KOPT-K1 (cell line): Measurements from ENCODE around the gene SIN3A.
"Not testable (repeated sequence)": the region's sequence is repeated elsewhere in the genome, so short reads cannot be mapped to it uniquely, and the experiment has no call there.

Experiments used
- H3K27ac ChIP-seq: fragments of 200-600 bp; sonication (generic); 2 replicates; pipeline ENCODE4 v1.5.1; 2016; ENCODE audit warnings: antibody characterized with exemption, mild to moderate bottlenecking, low read depth, low read length; ENCODE audit not compliant: poor library complexity, severe bottlenecking
- H3K36me3 ChIP-seq: fragments of 200-600 bp; sonication (generic); 2 replicates; pipeline ENCODE4 v1.5.1; 2017; ENCODE audit warnings: antibody characterized with exemption, mild to moderate bottlenecking, low read length, moderate library complexity; ENCODE audit not compliant: insufficient read depth
- H3K9me3 ChIP-seq: fragments of 200-600 bp; sonication (generic); 2 replicates; pipeline ENCODE4 v1.5.1; 2017; ENCODE audit warnings: antibody characterized with exemption, low read length, mild to moderate bottlenecking; ENCODE audit not compliant: insufficient read depth, poor library complexity, severe bottlenecking

SIN3A gene

GRCh38 chr15:75348562-75349350 is 102.7 kb downstream of the SIN3A start:
- Histone ChIP-seq H3K27ac (no peak overlapping the region), H3K36me3 (no peaks in the 10 kb centered on the region), H3K9me3 (peaks cover 27% of the 10 kb centered on the region)

DNA sequence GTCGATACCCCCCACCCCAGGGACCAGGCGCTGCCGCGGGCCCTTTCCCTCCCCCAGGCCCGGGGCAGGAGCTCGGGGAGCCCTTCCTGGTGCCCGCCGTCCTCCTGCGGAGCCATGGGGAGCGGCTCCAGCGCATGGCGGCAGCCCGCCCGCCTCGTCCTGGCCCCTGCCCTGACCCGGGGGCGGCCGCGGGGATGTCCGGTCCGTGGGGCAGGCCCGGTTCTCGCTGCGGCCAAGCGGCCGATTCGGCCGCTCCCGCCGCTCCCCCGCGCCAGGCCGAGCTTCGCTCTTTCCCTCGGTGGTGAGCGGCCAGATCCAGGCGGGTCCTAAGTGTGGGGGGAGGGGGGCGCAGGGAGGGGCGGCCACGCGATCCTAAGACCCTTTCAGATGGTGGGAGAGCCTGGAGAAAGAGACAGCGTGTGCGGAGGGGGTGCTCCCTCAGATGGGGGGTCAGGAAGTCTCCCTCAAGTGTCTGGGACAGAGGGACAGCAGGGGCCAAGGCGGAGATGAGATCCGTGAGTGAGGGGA is 103.4 kb downstream of the SIN3A start:
- Histone ChIP-seq H3K9me3 (peaks cover 27% of the 10 kb centered on the region), H3K36me3 (no peaks in the 10 kb centered on the region), H3K27ac (no peak overlapping the region)

GRCh38 chr15:75347222-75348033 is 104.1 kb downstream of the SIN3A start:
- Histone ChIP-seq H3K36me3 (no peaks in the 10 kb centered on the region), H3K27ac (peak overlapping the region; percentile 24), H3K9me3 (peaks cover 27% of the 10 kb centered on the region)

DNA sequence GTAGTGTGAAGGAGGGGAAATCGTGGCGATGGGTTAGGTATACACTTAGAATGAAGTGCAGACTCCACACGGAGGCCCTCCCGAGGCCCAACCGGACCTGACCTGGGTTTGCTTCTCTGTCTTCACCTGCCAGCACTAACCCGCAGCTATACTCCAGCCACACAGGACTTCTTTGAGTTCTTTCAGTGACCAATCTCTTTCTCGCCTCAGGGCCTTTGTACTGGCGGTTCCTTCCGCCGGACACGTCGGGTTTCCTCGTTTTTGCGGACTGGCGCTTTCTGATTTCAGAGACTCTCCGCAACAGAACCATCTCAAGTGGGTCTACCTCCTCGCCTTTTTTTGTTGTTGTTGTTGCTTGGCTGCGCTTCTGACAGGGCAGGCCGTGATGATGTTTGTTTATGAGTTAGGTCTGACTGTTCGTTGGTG is 104.7 kb downstream of the SIN3A start, which contains the start of gene NEIL1:
Gene NEIL1 (plus strand): TSS at position 244 of the 426 bp plus-strand sequence. CDS start 1,867 bp downstream, outside the sequence.
- Histone ChIP-seq H3K36me3 (no peaks in the 10 kb centered on the region), H3K9me3 (peaks cover 27% of the 10 kb centered on the region), H3K27ac (peak within 1 kb of the TSS; percentile 24)

DNA sequence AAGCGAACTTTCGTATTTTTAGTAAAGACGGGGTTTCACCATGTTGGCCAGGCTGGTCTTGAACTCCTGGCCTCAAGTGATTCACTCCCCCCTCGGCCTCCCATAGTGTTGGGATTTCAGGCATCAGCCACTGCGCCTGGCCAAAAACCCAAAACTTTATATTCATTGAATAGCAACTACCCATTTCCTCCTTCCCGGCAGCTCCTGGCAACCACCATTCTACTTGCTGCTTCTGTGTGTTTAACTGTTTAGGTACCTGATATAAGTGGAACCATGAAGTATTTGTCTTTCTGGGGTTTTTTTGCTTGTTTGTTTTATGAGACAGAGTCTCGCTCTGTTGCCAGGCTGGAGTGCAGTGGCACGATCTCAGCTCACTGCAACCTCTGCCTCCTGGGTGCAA is 107.5 kb downstream of the SIN3A start:
- not testable (repeated sequence) for H3K27ac ChIP-seq
- Histone ChIP-seq H3K9me3 (peaks cover 12% of the 10 kb centered on the region), H3K36me3 (peaks cover 24% of the 10 kb centered on the region; the same call in 1 of the 2 replicates)

DNA sequence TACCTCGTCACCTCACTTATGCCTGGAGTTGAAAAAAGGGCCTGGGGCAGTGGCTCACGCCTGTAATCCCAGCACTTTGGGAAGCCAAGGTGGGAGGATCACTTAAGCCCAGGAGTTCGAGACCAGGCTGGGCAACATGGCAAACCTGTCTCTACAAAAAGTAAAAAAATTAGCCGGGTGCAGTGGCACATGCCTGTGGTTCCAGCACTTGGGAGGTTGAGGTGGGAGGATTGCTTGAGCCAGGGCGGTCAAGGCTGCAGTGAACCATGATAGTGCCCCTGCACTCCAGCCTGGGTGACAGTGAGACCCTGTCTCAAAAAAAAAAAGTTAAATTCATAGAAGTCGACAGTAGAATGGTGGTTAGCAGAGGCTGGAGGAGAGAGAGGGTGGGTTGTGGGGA is 109.3 kb downstream of the SIN3A start:
- Histone ChIP-seq H3K9me3 (no peaks in the 10 kb centered on the region), H3K27ac (no peak overlapping the region), H3K36me3 (peaks cover 24% of the 10 kb centered on the region; the same call in 1 of the 2 replicates)

DNA sequence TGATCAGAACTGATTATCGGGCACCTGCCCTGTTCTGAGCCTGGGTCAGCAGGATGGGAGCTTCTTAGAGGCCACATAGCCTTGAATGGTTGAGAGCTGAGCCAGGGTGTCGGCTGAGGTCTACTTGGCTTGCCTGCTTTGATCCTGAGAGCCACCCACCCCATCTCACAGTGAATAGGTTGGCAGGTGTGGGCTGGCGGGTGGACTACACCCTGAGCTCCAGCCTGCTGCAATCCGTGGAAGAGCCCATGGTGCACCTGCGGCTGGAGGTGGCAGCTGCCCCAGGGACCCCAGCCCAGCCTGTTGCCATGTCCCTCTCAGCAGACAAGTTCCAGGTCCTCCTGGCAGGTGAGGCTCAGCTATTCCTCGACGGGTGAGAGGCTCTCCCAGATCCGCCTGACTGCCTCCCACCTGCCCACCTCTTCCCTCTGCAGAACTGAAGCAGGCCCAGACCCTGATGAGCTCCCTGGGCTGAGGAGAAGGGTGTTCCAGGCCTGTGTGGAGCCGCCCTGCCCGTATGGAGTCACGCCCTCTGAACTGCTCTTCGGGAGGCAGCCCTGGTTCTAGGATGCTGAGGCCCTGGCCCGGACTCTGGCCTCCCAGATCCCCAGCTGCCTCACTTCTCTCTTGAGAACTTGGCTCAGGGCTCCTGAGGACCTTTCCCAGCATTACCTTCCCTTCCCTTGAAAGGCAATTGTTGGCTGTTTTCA is 111.8 kb downstream of the SIN3A start:
- Histone ChIP-seq H3K36me3 (peaks cover 24% of the 10 kb centered on the region; the same call in 1 of the 2 replicates), H3K27ac (no peak overlapping the region), H3K9me3 (no peaks in the 10 kb centered on the region)

DNA sequence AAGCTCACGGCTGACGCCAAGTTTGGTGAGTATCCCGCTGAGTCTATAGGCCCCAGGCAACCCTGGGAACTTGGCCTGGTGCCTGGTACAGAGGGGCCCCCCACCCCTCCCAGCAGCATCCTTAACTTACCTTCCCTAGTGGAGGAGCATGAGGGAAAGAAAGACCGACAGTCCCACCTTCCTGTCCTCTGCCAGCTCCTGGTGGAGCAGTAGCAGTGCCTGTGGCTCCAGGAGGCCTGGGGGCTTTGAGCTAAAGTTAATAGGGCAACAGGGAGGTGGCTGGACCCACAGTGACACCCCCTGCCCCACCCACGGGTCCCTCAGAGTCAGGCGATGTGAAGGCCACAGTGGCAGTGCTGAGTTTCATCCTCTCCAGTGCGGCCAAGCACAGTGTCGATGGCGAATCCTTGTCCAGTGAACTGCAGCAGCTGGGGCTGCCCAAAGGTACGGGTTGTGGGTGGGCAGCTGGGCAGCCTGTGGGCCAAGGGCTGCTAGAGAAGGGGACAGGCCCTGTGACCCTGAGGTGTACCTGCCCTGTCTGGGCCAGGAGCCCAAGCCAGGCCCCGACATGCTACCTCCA is 112.7 kb downstream of the SIN3A start:
- Histone ChIP-seq H3K27ac (no peak overlapping the region), H3K9me3 (no peaks in the 10 kb centered on the region), H3K36me3 (peaks cover 24% of the 10 kb centered on the region; the same call in 1 of the 2 replicates)

DNA sequence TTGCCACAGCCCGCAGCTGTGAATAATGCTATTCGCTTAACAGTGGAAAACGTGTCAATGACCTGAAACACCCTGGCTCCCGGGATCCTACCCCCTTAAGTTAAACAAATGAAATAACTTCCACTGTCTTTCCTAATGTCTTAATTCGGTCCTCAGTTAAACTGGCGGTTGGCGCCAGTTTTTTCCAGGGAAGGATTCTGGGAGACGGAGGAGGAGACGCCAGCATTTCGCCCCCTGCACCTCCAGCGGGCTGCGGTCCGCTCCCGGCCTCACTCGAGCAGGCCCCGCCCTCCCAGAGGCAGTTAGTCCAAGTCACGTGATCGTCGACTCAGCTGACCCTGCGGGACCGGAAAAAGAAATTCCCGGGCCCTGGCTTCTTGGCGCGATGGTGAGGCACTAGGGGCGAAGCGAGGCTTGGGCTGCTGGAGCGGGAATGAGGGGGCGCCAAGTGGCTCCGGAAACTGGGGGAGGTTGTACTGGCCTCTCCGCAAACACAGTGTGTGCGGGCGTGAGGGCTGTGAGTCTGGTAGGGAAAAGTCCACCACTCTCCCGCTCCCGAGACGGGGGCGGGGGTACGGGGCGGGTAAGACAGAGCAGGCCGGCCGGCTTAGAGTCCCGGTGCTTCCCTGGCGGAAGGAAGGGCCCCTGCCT is 115.7 kb downstream of the SIN3A start, which contains the start of gene COMMD4:
Gene COMMD4 (plus strand): TSS at position 359 of the 651 bp plus-strand sequence. CDS start 27 bp downstream, at position 386.
- H3K9me3 ChIP-seq, result no peaks in the 10 kb centered on the region
- peak within 1 kb of the TSS; percentile 71 for H3K27ac ChIP-seq
- H3K36me3 ChIP-seq, result peaks cover 16% of the 10 kb centered on the region; the same call in 1 of the 2 replicates

- peaks cover 13% of the 10 kb centered on the region; the same call in 1 of the 2 replicates for H3K36me3 ChIP-seq
- peak overlapping the region; percentile 71 for H3K27ac ChIP-seq
Observed at GRCh38 chr15:75335313-75335704, 116.2 kb downstream of the SIN3A start.

GRCh38 chr15:75333654-75334419 is 117.7 kb downstream of the SIN3A start:
- H3K36me3 ChIP-seq, H3K9me3 ChIP-seq, H3K27ac ChIP-seq: not testable (repeated sequence)

More at GRCh38 chr15:75335313-75335704, 116.2 kb downstream of the SIN3A start:
- H3K9me3 ChIP-seq, result no peaks in the 10 kb centered on the region

DNA sequence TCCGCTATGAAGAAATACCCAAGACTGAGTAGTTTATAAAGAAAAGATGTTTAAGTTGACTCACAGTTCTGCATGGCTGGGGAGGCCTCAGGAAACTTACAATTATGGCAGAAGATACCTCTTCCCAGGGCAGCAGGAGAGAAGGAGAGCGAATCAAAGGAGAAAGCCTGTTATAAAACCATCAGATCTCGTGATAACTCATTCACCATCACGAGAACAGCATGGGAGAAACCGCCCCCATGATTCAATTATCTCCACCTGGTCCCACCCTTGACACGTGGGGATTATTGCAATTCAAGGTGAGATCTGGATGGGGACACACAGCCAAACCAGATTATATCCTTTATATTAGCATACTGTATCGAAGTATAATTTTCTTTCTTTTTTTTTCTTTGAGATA is 119.4 kb downstream of the SIN3A start:
- not testable (repeated sequence) for H3K9me3 ChIP-seq, H3K36me3 ChIP-seq, H3K27ac ChIP-seq

DNA sequence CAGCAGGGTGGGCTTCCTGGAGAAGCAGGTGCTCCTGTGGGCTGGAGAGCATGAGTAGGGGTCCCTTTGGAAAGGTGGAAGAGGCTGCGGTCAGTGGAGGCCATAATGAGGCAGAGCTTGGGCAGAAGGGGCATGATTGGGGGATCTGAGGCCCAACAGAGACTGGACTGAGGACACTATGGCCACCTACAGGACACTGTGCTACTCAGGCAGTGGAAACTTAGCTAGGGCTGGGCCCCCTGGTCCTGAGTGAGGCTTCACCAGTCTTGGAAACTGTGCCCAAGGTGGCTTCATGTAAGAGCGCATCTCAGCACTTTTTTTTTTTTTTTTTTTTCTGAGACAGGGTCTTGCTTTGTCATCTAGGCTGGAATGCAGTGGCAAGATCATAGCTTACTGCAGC is 121.9 kb downstream of the SIN3A start:
- no peaks in the 10 kb centered on the region for H3K36me3 ChIP-seq
- no peaks in the 10 kb centered on the region for H3K9me3 ChIP-seq
- H3K27ac ChIP-seq, result no peak overlapping the region
